ENCODE measurements around the gene IL26. TPM values are rescaled to one million over a fixed set of nuclear protein-coding genes. Genes with fewer than 3 reads are reported as not detected.

The IL26 gene
- total RNA-seq, result not detected in 2 replicates

GRCh38 chr12:68225576-68226476 lies at the start of gene IL26:
Gene IL26, minus strand, starts transcription at chr12:68225810. Its CDS starts 54 bp downstream, at chr12:68225756.

GRCh38 chr12:68253504-68253903 lies 27.9 kb upstream of the IL26 start, which contains the start of gene IL22:
Gene IL22, minus strand, starts transcription at chr12:68253604. Its CDS starts 156 bp downstream, at chr12:68253448.

GRCh38 chr12:68159681-68160304 lies 65.8 kb downstream of the IL26 start, which contains the start of gene IFNG:
Gene IFNG, minus strand, starts transcription at chr12:68159740. Its CDS starts 125 bp downstream, at chr12:68159615.

Other genes starting within 250 kb of the IL26 start
- gene IFNG-AS1, start 236.4 kb downstream of the IL26 start, total RNA-seq, result not detected in 2 replicates
- gene IFNG, start 66.1 kb downstream of the IL26 start, total RNA-seq, result not detected in 2 replicates
- gene IL22, start 27.8 kb upstream of the IL26 start, total RNA-seq, result not detected in 2 replicates
- gene MDM1, start 106.6 kb upstream of the IL26 start, total RNA-seq, result 10.5 and 16.9 TPM in 2 replicates